Choroid plexus epithelial cell (primary cell): ENCODE data around the gene KRT77.

Experiments
- DNase-seq: peaks from one replicate; pipeline ENCODE4 v3.0.0-alpha.2; 2010; ENCODE audit warnings: low read depth
- H3K4me3 ChIP-seq: 2 replicates; pipeline ENCODE4 v1.5.1; 2011; ENCODE audit warnings: low read depth, mild to moderate bottlenecking, control low read depth, low read length, moderate library complexity
- TF ChIP-seq, protein P1 (sequence below): conservative IDR thresholded peaks from 2 replicates; pipeline ENCODE4 v1.5.1; 2011; ENCODE audit warnings: low read depth, mild to moderate bottlenecking, control low read depth, inconsistent platforms, low read length, moderate library complexity

The KRT77 gene

DNA sequence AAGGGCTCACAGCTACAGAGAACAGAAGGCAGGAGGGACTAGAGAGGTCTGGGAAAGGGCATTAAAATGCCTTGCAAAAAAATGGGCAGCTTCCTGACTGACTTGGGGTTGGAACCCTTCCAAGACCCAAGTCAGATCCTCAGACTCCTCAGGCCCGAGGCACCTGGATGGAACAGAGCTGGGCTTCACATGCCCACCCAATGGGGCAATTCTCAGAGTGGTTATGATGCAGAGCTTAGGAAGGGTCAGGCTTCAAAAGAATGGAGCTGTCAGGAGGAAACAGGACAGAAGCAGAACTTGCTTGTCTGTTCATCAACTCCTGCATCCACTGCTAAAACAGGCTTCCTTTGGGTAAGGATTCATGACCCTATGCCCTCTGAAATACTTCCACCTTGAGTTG, 13.4 kb downstream of the KRT77 start:
- no peak for DNase-seq
- H3K4me3 ChIP-seq: no peak overlapping the region
- TF ChIP-seq, protein P1, sequence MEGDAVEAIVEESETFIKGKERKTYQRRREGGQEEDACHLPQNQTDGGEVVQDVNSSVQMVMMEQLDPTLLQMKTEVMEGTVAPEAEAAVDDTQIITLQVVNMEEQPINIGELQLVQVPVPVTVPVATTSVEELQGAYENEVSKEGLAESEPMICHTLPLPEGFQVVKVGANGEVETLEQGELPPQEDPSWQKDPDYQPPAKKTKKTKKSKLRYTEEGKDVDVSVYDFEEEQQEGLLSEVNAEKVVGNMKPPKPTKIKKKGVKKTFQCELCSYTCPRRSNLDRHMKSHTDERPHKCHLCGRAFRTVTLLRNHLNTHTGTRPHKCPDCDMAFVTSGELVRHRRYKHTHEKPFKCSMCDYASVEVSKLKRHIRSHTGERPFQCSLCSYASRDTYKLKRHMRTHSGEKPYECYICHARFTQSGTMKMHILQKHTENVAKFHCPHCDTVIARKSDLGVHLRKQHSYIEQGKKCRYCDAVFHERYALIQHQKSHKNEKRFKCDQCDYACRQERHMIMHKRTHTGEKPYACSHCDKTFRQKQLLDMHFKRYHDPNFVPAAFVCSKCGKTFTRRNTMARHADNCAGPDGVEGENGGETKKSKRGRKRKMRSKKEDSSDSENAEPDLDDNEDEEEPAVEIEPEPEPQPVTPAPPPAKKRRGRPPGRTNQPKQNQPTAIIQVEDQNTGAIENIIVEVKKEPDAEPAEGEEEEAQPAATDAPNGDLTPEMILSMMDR: no peak

DNA sequence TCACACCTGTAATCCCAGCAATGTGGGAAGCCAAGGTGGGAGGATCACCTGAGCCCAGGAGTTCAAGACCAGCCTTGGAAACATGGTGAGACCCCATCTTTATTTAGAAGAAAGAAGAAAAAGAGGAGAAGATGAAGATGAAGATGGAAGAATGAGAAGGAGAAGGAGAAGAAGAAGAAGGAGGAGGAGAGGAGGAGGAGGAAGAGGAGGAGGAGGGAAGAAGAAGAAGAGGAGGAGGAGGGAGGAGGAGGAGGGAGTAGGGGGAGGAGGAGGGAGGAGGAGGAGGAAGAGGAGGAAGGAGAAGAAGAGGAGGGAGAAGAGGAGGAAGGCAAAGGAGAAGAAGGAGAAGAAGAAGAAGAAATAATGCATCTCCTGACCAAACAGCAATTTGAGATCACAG, 14.1 kb downstream of the KRT77 start:
- TF ChIP-seq, protein P1: no peak
- DNase-seq: no peak
- H3K4me3 ChIP-seq: no peak overlapping the region

DNA sequence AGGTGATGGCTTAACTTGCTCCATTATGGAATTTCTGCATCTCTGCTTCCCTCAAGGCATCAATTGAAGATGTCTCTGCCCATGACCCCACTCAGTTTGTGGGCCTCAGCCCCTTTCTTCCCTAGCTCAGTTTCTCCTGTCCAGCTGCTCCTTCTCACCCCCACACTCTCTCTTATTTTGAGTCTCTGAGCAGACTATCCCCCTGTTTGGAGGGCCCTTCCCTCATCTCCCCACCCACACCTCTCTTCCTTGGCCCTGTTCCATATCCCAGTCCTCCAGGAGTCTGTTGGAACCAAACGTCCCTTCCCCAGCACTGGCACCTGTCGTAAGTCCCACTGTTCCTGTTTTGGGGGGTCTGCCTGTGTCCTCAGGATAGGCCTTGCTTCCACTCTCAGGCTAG, 14.8 kb downstream of the KRT77 start:
- TF ChIP-seq, protein P1: no peak
- DNase-seq: no peak
- no peak overlapping the region for H3K4me3 ChIP-seq

DNA sequence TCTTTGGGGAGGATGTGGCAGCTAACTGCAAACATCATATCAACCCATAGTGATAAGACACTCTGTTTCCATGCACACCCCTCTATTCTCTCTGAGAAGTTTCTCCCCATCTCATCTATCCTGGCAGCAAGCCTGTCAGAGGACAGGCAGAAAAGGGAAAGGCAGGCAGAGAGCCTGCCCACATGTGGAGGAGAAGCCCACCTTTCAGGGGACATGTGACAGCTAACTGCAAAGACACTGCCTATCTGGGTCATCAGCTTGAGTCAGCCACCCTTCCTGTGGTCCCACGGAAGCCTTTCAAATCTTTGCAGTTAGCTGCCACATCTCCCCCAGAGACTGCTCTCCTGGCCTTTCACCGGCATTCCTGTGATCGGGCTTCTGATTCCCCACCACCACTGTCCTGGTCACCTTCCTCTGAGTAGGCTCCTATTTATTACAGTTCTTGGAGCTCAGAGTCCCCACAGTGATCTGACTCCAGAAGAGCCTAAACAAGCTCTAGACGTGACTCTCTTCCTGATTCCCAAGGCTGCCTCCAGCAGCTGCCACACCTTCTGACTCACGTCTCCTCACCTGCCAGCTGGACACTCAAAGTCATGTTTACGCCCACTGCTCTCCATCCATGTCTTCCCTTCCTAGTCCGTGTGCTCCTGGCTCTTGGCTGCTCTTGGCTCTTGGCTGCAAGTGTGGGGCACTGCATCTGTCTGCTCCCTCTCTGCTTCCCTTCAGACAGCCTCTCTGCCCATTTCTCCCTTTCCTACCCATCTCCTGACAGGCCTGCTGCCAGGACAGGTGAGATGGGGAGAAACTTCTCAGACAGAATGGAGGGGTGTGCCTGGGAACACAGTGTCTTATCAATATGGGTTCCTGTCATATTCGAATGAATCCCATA, 15.6 kb downstream of the KRT77 start:
- DNase-seq: no peak
- H3K4me3 ChIP-seq: no peak overlapping the region
- TF ChIP-seq, protein P1: no peak

DNA sequence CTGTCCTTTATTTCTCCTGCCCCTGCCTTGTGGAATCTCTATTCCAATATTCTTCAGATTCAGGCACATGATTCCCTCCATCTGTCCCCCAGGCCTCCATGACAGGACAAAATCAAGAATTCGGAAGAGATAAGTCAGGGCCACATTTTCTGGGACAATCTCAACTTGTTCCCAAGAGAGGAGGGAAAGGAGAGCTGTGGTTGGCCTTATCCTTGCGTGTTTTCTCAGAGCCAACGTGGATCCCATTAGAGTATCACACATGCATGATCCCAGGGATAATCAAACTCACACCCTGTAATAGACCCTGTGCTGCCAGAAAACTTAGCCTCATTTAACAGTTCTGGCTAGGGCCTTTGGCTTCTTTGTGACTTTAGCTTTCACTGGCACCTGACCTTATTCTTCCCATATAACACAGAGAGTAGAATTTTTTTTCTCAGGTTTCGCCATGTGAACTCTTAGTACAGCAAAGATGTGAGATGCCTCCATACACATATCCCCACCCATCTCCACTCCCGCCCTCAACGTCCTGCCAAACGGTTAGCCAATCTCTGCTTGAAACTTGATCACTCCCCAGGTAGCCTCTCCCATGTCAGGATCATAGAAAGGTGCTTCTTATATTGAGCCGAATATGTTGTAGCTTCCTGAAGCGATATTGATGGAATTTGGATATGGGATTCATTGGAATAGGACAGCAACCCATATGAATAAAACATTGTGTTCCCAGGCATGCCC, 16.4 kb downstream of the KRT77 start:
- H3K4me3 ChIP-seq: no peak overlapping the region
- DNase-seq: no peak
- TF ChIP-seq, protein P1: no peak

DNA sequence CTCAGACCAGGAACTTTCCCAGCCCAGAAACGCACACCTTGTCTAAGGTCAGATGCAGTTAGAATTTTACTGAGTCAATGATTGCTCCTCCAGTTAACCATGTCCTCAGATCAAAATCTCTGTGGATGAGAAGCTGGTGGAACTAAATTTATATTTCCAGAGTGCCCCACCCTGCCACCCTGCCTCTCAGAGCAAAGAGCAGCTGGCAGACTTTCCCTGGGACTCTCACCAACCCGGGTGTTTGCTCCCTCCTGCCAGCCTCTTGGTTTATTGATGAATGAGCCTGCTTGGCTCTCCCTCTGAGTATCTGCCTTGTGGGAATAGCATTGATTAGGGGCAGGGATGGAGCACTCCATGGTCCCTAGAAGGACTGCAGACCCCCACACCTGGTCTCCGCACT, 17.3 kb downstream of the KRT77 start:
- no peak for DNase-seq
- H3K4me3 ChIP-seq: no peak overlapping the region
- TF ChIP-seq, protein P1: no peak
